ENCODE results near the gene GCN1. TPM values are rescaled to one million over a fixed set of nuclear protein-coding genes. Genes with fewer than 3 reads are reported as not detected.
"Not testable (repeated sequence)": the region's sequence is repeated elsewhere in the genome, so short reads cannot be mapped to it uniquely, and the experiment has no call there.

Gene GCN1
- total and polyA plus RNA-seq, 10 of the 15 experiments (the other 5 are each of a cell fraction or from before 2014, with no cell fraction given) = 10.8 to 150 (median 58.3) TPM

DNA sequence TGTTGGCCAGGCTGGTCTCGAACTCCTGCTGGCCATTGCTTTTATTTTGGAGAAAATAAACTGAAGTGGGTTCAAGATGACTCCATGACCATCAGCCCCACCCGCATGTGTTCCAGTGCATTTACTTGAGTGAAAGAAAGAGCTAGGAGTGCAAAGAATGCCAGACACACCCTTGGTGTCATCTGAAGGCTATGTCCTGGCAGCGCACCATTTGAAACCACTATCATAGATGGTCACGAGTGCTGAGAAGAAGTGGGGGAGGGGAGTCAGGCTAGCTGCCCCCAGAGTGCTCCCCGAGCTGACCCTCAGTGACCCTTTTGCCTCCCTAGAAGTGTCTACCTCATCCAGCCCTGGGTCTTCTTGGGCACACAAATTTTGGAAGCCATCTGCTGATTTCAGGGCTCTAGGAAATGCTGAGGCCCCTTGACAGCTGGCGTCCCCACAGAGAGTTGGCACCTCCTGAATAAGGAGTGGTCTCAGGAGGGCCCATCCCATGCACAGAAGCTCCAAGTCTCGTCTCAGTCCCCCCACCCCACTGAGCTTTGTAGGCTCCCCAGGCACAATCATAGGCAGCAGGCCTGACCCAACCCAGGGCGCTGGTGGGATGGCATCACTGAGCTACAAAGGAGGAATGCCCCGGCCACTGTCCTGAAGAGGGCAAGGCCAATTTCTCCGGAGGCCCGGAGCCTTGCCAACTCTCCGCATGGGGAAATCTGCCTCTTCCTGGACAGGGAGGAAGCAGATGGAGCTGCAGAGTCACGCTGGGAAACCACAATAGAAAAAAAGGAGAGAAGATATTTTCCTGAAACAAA lies 43.1 kb upstream of the GCN1 start (continued):
- TF ChIP-seq, protein P1, sequence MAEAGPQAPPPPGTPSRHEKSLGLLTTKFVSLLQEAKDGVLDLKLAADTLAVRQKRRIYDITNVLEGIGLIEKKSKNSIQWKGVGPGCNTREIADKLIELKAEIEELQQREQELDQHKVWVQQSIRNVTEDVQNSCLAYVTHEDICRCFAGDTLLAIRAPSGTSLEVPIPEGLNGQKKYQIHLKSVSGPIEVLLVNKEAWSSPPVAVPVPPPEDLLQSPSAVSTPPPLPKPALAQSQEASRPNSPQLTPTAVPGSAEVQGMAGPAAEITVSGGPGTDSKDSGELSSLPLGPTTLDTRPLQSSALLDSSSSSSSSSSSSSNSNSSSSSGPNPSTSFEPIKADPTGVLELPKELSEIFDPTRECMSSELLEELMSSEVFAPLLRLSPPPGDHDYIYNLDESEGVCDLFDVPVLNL (IDR thresholded peaks at IDR 0.05; ENCODE audit: low read depth, low read length) = no peak
- TF ChIP-seq PML (IDR thresholded peaks at IDR 0.05; ENCODE audit: low read length) = no peak
- no peak for TF ChIP-seq MTA3 (IDR thresholded peaks at IDR 0.05; ENCODE audit: borderline replicate concordance, low read length)
- TF ChIP-seq, protein P2, sequence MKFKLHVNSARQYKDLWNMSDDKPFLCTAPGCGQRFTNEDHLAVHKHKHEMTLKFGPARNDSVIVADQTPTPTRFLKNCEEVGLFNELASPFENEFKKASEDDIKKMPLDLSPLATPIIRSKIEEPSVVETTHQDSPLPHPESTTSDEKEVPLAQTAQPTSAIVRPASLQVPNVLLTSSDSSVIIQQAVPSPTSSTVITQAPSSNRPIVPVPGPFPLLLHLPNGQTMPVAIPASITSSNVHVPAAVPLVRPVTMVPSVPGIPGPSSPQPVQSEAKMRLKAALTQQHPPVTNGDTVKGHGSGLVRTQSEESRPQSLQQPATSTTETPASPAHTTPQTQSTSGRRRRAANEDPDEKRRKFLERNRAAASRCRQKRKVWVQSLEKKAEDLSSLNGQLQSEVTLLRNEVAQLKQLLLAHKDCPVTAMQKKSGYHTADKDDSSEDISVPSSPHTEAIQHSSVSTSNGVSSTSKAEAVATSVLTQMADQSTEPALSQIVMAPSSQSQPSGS (IDR thresholded peaks at IDR 0.05; ENCODE audit: low read length) = no peak
- no peak for TF ChIP-seq ZSCAN29 (IDR thresholded peaks at IDR 0.05)
- no peak for TF ChIP-seq SPI1 (IDR thresholded peaks at IDR 0.05; ENCODE audit: borderline replicate concordance, insufficient read depth, low read depth, low read length)
- TF ChIP-seq SMC3 (IDR thresholded peaks at IDR 0.05; ENCODE audit: borderline replicate concordance, low read length) = no peak
- no peak for TF ChIP-seq ZNF207 (IDR thresholded peaks at IDR 0.05; ENCODE audit: borderline replicate concordance)
- no peak for TF ChIP-seq ZNF622 (IDR thresholded peaks at IDR 0.05)
- no peak for TF ChIP-seq HDAC6 (IDR thresholded peaks at IDR 0.05; ENCODE audit: unreplicated experiment)

DNA sequence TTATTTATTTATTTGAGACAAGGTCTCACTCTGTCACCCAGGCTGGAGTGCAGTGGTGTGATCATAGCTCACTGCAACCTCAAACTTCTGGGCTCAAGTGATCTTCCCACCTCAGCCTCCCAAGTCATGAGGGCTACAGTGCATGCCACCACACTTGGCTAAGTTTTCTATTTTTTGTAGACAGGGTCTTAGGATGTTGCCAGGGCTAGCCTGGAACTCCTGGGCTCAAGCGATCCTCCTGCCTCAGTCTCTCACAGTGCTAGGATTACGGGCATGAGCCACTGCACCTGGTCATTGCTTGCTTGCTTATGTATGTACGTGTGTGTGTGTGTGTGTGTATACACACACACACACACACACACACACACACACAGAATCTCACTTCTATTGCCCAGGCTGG lies 42.3 kb upstream of the GCN1 start:
- H3K27me3 ChIP-seq (replicated peaks in 1 of 2; ENCODE audit: control insufficient read depth in 2 of 2, insufficient read depth in 2 of 2, low read length in 1 of 2); BruUV-seq (replicated peaks); ATAC-seq; H2AFZ ChIP-seq (ENCODE audit: control insufficient read depth, low read depth, low read length); H3K27ac ChIP-seq (ENCODE audit: control insufficient read depth, insufficient read depth); H3K9ac ChIP-seq (ENCODE audit: control insufficient read depth, insufficient read depth, low read length); in situ Hi-C loops (cut with MboI); H3K4me3 ChIP-seq; H3K9me3 ChIP-seq (replicated peaks; ENCODE audit: control insufficient read depth, insufficient read depth, low read length); H3K79me2 ChIP-seq (ENCODE audit: control insufficient read depth, insufficient read depth, low read length); H3K36me3 ChIP-seq (ENCODE audit: control insufficient read depth in 2 of 2, insufficient read depth in 2 of 2, low read length in 1 of 2); H4K20me1 ChIP-seq (ENCODE audit: control insufficient read depth, insufficient read depth); H3K4me2 ChIP-seq (ENCODE audit: control insufficient read depth, insufficient read depth); DNase-seq (ENCODE audit: low read depth, low spot score); FAIRE-seq; intact Hi-C loops (cut with micrococcal nuclease; ENCODE audit: unreplicated experiment); H3K4me1 ChIP-seq (ENCODE audit: control insufficient read depth, insufficient read depth, low read length): not testable (repeated sequence)
- ChIA-PET SMC1A (ENCODE audit: uncharacterized antibody, unreplicated experiment) (interaction anchor here (1.2 to 5.5 kb wide), 2 partner anchors 10 to 34 kb away, joined by 4 to 28 read pairs; no protein-coding TSS in a partner anchor), RAD21 (ENCODE audit: unreplicated experiment) (interaction anchor here (0.7 to 2.5 kb wide), 3 partner anchors 26 to 116 kb away, joined by 3 to 10 read pairs (median 9); partner anchors contain the start of gene PXN), POLR2A (interaction anchor here (0.6 kb wide), 1 partner anchor 12 kb away, joined by 6 read pairs; no protein-coding TSS in a partner anchor), CTCF (interaction anchor here (0.6 to 6.3 kb wide), 4 partner anchors 8 to 36 kb away, joined by 3 to 55 read pairs (median 30); partner anchors contain the start of genes PXN and RPLP0)
- WGBS (ENCODE audit: insufficient coverage, insufficient replicate concordance, low lambda C conversion rate, missing lambda C conversion rate) = 69% methylated on average over 3 of the region's 3 CpGs
